Germinal center (tissue), 1 donor: ENCODE results near the gene SND1.

ENCODE experiments used
- DNase-seq: peaks from one replicate; pipeline ENCODE4 v3.0.0; 2012; ENCODE audit warnings: mixed read lengths, low spot score

The SND1 gene

DNA sequence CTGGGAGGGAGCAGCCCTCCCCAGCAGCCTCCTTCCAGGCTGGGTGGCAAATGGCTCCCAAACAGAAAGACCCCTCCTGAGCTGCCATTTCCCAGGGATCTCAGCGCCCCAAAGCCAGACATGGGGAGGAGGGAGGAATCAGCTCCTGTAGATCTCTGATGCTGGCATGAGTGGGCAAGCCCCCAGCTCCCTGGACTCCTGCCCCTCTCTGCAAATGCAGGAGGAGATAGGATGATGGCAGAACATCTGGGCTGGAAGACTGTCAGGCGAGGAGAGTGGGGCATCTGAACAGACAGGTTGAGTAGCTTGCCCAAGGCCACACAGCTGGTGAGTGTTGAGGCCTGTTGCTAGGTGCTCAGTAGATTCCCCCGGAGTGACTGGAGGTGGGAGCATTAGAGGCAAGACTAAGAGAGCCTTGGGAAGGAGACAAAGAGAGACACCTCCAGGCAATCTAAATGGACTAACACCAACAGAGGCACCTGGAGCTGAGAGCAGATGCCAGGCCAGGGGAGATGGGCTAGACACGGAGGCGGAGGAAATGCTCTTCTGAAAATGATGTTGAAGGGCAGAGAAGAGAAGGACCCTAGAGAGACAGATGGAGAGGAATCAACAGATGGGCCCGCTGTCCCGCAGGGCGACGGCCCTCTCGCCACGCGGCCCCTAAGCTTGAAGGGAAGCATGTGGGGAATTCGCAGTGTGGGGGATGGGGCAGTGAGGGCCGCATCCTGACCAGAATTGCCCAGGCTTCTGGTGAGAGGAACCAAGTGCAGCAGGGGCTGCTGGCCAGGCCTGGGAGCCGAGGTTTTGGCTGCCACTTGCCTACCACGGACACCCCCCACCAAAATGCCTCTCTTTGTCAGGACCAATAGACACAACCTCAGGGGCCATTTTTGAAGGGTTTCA is 464.1 kb downstream of the SND1 start:
- no peak for DNase-seq

DNA sequence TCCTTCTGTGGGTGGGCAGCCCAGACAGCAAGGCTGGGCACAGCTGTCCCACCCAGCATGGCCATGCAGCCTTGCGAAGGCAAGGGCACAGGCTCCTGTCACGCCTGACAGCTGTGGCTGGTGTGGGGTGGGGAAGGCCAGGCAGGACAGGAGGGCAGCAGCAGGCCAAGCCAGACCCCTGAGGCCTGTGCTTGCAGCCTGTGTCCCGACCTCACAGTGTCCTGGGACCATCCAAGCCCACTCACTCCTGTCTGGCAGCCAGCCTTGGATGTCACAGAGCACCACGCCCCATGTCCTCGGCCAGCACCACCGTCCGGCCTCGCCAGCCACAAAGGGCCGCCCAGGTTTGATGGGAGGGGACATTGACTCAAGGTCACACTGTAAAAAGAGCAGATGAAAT is 464.7 kb downstream of the SND1 start:
- DNase-seq: no peak

DNA sequence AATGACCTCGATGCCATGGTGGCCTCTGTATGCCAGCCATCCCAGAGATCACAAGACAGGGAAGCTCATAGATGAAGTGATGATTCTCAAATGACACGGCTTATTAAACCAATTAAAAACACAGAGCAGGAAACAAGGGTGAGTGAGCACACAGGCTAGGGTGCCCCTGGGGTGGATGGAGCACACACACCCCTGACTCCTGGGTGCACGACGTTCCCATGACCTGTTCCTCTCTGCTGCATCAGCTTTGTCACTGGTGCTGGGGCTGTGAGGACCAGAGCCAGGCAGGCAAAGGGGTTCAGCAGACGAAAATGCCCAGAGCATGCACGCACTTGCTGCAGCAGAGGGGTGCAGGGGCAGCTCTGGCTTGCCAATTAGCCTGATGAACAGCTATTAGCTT is 465.7 kb downstream of the SND1 start:
- DNase-seq: peak; percentile 44

DNA sequence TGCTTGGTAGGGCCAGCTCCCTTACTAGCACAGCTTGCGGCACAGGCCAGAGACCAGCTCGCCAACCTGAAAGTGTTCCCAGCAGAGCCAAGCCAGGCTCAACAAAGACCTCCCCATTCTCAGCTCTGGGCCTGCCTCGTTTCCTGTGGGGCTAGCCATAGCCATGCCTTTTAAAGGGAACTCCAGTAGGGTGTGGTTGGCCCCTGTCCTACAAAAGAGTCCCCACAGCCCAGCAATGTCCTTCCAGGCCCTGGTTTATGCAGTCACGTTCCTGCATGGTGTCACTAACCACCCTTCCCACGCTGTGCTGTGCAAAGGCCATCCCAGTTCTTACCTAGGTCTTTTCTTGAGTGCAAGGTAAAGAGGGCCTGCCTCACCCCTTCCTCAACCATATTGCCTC is 467.0 kb downstream of the SND1 start:
- no peak for DNase-seq

DNA sequence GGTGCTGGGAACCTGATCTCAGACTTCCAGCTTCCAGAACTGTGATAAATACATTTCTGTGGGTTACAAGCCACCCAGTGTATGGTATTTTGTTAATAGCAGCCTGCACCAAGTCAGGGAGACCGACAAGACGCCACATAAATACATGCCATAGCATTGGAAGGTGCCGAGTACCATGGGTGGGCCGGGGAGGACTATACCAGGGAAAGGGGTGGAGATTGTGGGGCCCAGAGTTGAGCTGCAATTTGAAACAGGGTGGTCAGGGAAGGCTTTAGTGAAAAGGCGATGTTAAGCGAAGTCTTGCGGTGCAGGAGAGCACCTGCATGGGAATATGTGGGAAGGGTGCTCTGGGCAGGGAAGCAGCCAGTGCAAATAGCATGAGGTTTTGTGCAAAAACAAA is 468.1 kb downstream of the SND1 start:
- DNase-seq: no peak

DNA sequence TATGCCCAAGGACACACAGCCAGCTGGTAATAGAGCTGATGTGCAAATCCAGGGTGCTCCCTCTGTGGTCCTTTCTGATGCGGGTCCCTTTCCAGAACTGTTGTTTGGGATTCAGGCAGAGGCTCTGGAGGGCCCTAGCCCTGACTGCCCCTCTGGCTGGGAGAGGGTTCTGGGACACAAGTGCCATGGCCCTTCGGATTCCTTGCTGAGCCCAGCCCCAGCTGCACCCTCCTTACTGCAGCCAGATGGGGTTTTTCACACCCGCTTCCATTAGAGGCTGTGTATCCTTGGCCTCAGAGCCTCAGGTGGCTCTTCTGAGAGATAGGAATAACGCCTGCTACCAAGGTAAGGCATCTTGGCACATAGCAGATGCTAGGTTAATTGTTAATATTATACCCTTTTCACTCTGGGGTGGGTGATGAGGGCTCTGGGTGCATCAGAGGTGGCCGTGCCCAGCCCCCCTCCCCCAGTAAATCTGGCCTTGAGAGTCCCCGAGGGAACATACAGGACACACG is 469.0 kb downstream of the SND1 start:
- DNase-seq: no peak

DNA sequence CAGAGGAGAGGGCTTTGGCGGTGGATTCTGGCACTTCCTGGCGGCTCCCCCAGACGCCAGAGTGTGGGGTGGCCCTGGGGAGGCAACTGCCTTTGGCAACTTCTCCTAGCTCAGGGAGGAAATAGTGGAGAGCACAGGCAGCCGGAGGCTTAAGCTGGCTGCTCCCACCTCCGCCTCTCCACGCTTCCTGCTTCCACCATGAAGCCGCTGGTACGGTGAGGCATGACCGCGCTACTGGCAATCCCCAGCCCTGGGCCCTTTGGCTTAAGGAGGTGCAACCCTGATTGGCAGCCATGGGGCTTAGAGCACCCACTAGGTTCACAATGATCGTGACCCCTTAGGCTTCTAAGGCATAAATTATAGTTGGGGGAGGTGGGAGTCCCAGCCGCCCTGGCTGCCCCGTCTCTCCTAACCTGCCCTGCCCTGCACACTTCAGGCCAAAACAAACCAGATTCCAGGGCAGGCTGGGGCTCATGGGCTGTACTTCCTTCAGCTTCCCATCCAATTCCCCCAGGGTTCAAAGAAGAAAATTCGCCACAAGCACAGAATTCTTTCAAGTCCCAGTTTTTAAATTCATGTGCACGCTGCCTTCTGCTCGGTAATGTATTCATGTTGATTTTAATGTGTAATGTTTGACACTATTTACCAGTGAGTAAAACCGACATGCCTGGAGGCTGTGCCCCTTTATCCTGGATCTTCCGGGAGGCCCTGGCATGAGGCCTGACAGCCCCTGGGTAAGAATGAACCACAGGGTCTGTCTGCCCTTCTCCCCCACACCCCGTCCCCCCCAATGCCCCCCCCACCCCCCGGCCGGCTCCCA is 469.9 kb downstream of the SND1 start:
- DNase-seq: no peak

DNA sequence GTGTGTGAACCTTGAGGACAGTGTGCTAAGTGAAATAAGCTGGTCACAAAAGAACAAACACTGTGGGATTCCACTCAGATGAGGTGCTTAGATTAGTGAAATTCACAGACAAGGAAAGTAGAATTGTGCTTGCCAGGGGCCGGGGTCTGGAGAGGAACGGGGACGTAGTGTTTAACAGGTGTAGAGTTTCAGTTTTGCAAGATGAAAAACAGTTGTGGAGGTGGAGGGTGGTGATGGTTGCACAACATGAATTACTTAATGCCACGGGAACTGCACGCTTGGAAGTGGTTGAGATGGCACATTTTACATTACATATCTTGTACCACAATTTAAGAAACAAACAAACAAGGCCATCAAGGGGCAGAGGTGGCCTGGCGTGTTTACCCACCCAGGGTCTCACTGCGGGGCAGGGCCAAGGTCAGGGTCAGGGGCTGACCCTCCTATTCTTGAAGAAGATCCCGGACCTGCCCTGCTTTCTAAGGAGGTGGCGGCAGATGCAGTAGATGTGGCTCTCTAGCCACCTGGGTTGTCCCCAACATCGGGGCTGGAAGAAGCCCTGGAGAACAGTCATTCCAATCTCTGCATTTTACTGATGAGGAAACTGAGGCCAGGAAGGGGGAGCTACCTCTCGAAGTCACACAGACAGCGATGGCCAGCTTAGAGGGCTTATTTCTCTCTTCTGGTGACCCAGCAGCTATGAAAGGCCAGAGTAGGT is 470.7 kb downstream of the SND1 start:
- DNase-seq: no peak

DNA sequence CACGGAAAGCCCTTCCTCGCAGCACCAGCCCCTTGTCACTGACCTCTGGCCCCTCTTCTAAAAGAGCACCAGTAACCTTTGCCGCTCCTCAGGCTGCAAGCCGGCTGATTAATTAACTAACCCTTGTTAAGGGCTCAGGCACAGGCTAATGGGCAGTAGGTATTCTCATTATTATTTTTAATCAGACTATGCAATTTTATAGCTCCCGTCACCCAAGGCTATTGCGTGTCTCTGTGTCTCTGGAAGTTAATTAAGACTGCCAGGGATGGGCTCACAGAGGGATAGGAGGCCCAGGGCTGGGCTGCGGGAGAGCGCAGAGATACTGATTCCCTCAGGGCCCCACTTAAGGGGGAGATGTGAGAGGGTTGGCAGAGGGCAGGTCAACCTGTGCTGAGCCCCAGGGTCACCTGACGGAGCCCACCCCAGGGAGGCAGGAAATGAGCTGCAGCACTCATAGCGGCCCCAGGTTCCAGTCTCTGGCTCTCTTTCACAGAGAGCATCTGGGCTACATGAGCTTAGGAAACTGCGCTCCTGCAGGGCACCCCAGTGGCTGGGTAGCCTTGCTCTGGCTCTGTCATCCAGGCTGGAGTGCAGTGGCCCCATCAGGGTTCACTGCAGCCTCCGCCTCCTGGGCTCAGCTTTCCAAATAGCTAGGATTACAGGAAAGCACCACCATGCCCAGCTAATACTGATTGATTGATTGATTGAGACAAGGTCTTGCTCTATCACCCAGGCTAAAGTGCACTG is 471.5 kb downstream of the SND1 start:
- no peak for DNase-seq

DNA sequence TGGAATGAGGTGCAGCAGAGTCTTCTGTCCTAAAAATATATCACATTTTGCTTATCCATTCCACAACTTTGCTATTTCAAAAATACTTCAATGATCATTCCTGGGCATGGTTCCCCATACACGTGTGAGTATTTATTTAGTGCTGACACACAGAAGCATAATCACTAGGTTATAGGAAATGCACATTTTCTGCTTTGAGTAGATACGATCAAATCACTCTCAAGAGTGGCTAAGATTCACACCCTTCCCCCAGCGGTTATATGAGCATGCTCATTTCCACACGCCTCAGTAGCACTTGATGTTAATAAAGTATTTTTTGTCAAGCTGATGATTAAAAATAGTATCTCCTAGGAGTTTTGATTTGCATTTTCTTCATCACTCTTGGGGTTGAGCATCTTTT is 472.8 kb downstream of the SND1 start:
- no peak for DNase-seq

DNA sequence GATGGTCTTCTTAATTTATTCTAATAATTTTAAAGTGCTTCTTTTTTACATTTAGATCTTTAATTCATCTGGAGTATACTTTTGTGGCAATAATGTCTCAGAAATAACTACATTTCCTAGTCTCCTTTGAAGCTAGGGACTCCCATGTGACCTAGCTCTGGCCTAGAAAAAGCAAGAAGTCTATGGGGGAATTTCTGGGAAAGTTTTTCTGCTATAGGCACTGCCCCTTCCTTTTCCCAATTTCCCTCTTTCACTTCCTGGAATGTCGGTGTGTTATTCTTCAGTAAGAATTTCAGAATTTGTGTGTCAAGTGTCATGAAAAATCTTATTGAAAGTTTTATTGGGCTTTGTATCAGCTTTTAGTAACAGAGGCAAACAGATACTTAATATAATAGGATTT is 473.8 kb downstream of the SND1 start:
- no peak for DNase-seq

DNA sequence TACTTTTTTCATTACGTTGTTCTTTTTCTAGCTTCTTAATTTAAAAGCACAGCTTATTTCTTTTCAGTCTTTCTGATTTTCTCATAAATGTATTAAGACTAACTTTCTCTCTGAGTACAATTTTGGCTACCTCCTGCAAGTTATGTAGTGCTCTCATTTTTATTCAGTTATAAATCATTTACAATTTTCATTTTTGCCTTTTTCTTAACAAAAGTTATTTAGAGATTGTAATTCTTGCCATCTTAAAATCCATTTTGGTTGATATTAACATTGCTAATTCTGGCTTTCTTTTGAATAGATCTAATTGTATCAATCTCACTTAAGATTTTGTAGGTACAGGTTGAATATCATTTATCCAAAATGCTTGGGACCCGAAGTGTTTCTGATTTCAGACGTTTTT is 476.4 kb downstream of the SND1 start:
- DNase-seq: no peak

DNA sequence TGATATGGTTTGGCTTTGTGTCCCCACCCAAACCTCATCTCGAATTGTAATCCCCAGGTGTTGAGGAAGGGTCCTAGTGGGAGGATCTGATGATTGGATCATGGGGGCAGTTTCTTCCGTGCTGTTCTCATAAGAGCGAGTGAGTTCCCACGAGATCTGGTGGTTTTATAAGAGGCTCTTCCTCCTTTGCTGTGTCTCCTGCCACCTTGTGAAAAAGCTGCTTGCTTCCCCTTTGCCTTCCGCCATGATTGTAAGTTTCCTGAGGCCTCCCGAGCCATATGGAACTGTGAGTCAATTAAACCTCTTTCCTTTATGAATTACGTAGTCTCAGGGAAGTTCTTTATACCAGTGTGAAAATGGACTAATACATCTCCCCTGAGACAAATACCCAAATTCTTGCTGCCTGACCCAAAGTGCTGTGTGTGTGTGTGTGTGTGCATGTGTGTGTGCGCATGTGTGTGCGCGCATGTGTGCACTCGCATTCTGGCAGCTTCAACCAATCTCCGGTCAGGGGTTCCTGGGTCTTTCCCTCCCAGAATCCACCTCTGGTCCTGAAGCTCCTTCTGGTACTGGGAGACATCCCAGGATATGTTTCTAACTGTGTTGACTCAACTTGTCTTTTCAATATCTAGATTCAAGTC is 477.4 kb downstream of the SND1 start:
- no peak for DNase-seq

DNA sequence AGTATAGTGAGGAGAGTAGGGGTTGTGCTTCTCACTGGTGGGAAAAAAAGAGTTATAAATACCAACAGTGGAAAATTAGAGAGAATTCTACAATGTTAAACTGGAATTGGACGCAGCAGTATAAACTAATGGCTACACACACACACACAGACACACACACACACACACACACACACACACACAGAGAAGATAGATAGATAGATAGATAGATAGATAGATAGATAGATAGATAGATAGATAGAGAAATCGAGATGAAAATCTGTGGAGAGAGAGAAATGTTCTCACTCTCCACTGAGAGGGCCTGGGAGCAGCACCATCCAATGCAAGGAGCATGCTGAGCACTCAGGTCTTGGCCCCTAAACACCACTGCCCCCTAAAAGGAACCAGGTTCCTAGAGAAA is 479.1 kb downstream of the SND1 start:
- DNase-seq: no peak

DNA sequence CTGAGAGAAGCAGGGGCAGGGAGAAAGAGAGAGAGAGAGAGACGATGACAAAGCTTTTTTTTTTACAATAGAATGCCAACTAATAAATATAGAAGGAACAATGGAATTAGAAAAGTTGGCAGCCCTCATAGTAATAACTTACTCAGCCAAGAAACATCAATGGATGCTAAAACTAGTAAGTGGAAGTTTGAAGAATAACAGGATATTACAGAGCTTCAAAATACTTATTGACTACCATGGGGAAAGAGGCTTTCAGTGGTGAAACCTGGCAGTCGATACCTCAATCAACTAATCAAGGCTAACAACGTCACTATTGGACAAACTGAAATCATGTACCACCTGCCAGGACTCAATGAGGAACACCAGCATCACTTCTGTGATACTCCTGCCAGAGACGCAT is 479.7 kb downstream of the SND1 start:
- no peak for DNase-seq

DNA sequence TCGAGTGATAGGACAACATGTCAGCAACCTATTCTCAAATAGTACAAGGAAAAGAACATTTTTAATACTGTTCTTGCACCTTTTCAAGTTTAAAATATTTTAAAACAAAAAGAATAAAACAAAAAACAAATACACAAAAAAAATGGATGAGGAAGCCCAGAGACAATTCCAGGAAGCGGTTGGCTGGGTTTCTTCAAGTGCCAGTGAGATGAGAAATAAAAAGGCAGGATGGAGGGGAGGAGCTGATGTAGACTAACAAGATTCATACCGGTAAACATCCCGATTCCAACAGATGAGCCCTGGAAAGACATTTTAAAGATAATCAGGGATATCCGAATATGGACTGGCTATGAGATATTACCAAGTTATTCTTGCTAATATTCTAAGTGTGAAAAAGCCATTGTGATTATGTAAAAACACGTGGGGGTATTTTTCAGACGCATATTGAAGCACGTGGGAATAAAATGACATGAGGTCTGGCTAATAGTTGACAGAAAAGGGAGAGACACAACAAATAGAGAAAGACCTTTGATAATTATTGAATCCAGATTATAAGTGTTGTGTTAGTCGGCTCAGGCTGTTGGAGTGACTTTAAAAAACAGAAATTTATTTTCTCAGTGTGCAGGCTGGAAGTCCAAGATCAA is 480.6 kb downstream of the SND1 start:
- no peak for DNase-seq

DNA sequence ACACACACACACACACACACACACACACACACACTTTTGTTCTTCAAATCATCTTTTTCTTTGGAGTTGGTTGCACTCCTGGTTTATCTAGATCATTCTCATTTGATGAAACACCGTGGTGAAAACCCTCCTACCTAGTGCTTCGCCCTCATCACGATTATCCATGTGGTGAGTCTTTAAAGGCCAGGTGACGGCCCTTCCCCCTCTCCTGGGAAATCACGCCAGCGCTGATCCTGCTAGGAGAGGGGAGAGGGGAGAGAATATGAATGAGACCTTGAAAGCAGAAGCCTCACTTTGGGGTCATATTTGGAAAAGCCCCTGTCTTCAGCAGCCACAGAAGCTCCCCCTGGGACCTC is 483.1 kb downstream of the SND1 start:
- DNase-seq: no peak

DNA sequence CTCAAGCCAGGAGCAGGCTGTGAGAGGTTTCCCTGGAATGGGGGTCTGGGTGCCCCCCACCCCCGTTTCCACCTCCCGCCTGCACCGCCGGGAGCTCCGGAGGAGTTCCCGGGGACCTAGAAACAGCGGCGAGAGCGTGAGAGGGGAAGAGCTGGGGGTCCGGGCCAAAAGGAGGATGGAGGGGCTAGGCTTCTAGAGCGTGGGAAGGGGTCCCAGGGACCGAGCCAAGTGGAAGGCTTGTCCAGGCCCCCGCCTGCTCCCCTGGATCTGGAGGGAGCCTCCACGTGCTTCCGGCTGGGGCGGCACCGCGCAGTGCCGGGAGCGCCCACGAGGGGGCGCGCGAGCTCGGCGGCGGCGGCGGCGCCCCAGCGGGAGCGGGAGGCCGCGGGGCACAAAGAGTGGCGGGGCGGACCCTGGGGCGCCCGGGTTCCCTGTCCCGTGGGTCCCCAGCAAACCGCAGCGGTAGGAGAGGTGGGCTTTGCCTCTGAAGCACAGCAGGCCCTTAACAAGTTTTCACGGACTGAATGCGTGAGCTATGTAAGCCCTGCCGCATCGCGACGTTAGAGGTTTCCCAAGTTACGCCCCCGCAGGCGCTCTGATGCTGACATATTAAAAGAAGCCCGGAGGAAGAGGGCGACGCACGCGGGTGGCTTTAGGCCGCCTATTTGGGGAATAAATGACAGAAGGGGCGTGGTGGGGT is 483.7 kb downstream of the SND1 start:
- DNase-seq: peak; percentile 84

DNA sequence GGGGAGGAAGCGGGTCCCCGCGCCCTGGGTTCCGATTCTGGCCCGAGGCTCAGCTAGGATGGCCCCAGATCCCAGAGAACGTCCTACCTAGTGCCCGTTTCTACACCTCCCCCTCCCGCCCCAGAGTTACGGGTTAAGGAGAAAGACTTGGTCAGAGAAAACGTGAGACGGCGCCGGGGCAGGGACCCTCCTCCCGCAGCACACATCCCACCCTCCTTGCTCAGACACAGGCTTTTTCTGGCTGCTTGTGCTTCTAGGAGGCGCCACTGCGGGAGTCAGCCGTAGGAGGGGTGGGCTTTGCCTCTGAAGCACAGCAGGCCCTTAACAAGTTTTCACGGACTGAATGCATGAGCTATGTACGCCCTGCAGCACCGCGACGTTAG is 484.2 kb downstream of the SND1 start:
- no peak for DNase-seq

DNA sequence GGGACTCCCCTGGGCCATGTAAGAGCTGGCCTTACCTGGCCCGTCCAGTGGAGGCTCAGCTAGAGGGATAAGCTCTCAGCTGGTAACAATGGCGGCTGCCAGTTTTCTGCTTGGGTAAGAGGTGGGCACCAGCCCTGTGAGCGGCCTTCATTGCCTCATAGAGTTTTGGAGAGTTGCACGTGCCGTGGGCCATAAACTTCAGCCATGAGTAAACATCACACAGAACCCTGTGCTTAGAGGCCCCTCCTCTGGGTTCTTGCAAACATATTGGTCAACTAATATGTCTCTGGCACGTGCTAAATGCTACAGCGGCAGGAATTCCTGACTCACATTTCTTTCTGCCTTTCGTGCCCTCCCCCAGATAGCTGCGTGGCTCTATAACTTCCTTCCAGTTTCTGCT is 485.2 kb downstream of the SND1 start:
- no peak for DNase-seq
